ENCODE results near the gene LHX3. TPM values are rescaled to one million over a fixed set of nuclear protein-coding genes. Genes with fewer than 3 reads are reported as not detected.

LHX3 gene
- polyA plus RNA-seq, 1 donor from 2014 or later, result not detected

GRCh38 chr9:136160995-136161610, 43.8 kb downstream of the LHX3 start:
- Histone ChIP-seq H3K9me2 (ENCODE audit: insufficient read depth, low read length) (no peaks in the 10 kb centered on the region), H3K79me2 (replicated peaks; ENCODE audit: insufficient read depth, low read length) (no peaks in the 10 kb centered on the region), H4K20me1 (ENCODE audit: insufficient read depth) (no peaks in the 10 kb centered on the region), H3K27ac (ENCODE audit: low read length) (no peak overlapping the region), H3K9ac (ENCODE audit: low read length) (no peak overlapping the region), H2AFZ (ENCODE audit: low read depth, low read length) (no peak overlapping the region), H3K4me3 (ENCODE audit: low read length) (no peak overlapping the region), H3F3A (ENCODE audit: insufficient read depth, low read length, poor library complexity, severe bottlenecking) (no peaks in the 10 kb centered on the region), H3K9me3 (ENCODE audit: low read length) (peaks cover 3% of the 10 kb centered on the region), H3K4me2 (ENCODE audit: low read length) (no peak overlapping the region), H3K27me3 (ENCODE audit: insufficient read depth, low read depth, low read length) (no peaks in the 10 kb centered on the region), H3K36me3 (ENCODE audit: insufficient read depth, low read length) (no peaks in the 10 kb centered on the region)
- no peak for TF ChIP-seq POLR2AphosphoS5 (IDR thresholded peaks at IDR 0.05)
- no peak for TF ChIP-seq SMC3 (conservative IDR thresholded peaks at IDR 0.05; ENCODE audit: poor library complexity)
- no peak for TF ChIP-seq EP300 (conservative IDR thresholded peaks at IDR 0.05; ENCODE audit: poor library complexity, severe bottlenecking)
- no peak for TF ChIP-seq RAD21 (conservative IDR thresholded peaks at IDR 0.05)
- TF ChIP-seq REST (IDR thresholded peaks at IDR 0.05; ENCODE audit: borderline replicate concordance), result no peak
- no peak for TF ChIP-seq EZH2 (IDR thresholded peaks at IDR 0.05; ENCODE audit: borderline replicate concordance, insufficient read depth, low read length, poor library complexity, severe bottlenecking)
- no peak for TF ChIP-seq MXI1 (conservative IDR thresholded peaks at IDR 0.05; ENCODE audit: poor library complexity, severe bottlenecking)
- no peak for TF ChIP-seq CTCF (IDR thresholded peaks at IDR 0.05; ENCODE audit: poor library complexity, severe bottlenecking)
- TF ChIP-seq TAF1 (IDR thresholded peaks at IDR 0.05; ENCODE audit: low read depth), result no peak

GRCh38 chr9:136160381-136160841, 44.5 kb downstream of the LHX3 start:
- Histone ChIP-seq H3K9ac (ENCODE audit: low read length) (no peak overlapping the region), H3K9me2 (ENCODE audit: insufficient read depth, low read length) (no peaks in the 10 kb centered on the region), H3F3A (ENCODE audit: insufficient read depth, low read length, poor library complexity, severe bottlenecking) (no peaks in the 10 kb centered on the region), H3K27ac (ENCODE audit: low read length) (no peak overlapping the region), H2AFZ (ENCODE audit: low read depth, low read length) (no peak overlapping the region), H4K20me1 (ENCODE audit: insufficient read depth) (no peaks in the 10 kb centered on the region), H3K79me2 (replicated peaks; ENCODE audit: insufficient read depth, low read length) (no peaks in the 10 kb centered on the region), H3K9me3 (ENCODE audit: low read length) (peaks cover 3% of the 10 kb centered on the region), H3K4me2 (ENCODE audit: low read length) (no peak overlapping the region), H3K4me3 (ENCODE audit: low read length) (no peak overlapping the region), H3K36me3 (ENCODE audit: insufficient read depth, low read length) (no peaks in the 10 kb centered on the region), H3K27me3 (ENCODE audit: insufficient read depth, low read depth, low read length) (no peaks in the 10 kb centered on the region)
- TF ChIP-seq CTCF (IDR thresholded peaks at IDR 0.05; ENCODE audit: poor library complexity, severe bottlenecking) (no peak), SMC3 (conservative IDR thresholded peaks at IDR 0.05; ENCODE audit: poor library complexity) (no peak), EZH2 (IDR thresholded peaks at IDR 0.05; ENCODE audit: borderline replicate concordance, insufficient read depth, low read length, poor library complexity, severe bottlenecking) (no peak), EP300 (conservative IDR thresholded peaks at IDR 0.05; ENCODE audit: poor library complexity, severe bottlenecking) (no peak), REST (IDR thresholded peaks at IDR 0.05; ENCODE audit: borderline replicate concordance) (no peak), TAF1 (IDR thresholded peaks at IDR 0.05; ENCODE audit: low read depth) (no peak), RAD21 (conservative IDR thresholded peaks at IDR 0.05) (no peak)
